GM12874 (cell line): ENCODE measurements around the gene SNX33.

Source experiments
- TF ChIP-seq, protein P1 (sequence below): IDR thresholded peaks from 2 replicates; pipeline ENCODE4 v1.5.1; 2011; ENCODE audit warnings: low read depth, mild to moderate bottlenecking, control low read depth, low read length, moderate library complexity; ENCODE audit not compliant: insufficient read depth

The SNX33 gene

DNA sequence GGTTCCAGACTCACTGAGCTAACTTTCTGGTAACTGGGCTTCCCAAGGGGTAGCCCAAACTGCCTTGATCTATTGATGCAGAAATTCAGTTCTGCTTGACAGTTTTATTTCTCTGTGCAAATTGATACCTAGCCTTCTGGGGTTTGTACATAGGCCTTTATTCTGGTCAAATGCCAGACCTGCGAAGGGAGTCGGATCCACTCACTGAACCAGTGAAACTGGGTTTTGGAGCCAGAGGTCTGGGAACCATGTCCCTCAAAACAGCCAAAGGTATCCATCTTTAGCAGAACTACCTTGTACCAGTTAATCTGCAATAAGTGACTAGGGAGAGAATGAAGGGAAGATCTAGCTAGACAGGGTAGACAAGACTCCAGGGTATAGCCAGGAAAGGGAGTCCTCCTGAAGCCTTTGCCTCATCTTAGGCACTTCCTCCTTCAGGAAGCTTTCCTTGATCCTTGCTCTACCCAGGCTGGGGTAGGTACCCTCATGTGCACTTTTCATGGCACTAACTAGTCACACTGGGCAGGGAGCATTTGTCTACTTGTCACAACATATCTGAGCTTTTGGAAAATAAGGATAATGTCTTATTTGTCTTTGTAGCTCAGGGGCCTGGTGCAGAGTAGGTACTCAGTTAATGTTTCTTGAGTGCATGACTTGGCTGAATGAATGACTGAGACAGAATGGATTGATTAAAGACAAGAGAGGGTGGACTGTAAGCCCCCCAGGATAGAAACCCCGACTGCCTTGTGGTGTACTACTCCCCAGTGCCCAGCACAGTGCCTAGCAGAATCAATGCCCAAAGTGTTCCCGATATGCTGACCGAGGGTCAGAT lies 1.4 kb upstream of the SNX33 start:
- TF ChIP-seq, protein P1, sequence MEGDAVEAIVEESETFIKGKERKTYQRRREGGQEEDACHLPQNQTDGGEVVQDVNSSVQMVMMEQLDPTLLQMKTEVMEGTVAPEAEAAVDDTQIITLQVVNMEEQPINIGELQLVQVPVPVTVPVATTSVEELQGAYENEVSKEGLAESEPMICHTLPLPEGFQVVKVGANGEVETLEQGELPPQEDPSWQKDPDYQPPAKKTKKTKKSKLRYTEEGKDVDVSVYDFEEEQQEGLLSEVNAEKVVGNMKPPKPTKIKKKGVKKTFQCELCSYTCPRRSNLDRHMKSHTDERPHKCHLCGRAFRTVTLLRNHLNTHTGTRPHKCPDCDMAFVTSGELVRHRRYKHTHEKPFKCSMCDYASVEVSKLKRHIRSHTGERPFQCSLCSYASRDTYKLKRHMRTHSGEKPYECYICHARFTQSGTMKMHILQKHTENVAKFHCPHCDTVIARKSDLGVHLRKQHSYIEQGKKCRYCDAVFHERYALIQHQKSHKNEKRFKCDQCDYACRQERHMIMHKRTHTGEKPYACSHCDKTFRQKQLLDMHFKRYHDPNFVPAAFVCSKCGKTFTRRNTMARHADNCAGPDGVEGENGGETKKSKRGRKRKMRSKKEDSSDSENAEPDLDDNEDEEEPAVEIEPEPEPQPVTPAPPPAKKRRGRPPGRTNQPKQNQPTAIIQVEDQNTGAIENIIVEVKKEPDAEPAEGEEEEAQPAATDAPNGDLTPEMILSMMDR, result no peak

DNA sequence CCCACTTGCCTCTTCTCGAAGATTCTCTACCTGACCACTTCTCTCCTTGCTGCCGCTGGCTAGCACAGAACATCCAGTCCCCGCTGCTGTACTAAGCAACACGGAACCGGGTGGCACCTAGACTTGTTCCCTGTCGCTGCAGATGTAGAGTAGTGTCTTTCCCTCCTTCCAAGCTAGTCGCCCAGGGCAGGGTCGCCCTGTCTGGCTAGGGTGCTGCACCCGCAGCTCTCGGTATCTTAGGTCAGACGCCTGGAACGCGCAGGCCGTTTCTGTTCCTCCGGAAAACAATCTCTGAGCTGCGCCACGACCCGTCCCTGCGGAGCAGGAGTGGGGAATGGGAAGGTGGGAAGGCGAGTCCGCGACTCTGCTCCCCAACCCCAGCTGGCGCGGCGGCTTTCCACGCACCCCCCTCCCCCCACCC lies 758 bp upstream of the SNX33 start:
- TF ChIP-seq, protein P1, result no peak

GRCh38 chr15:75648156-75649000 lies 666 bp downstream of the SNX33 start:
- TF ChIP-seq, protein P1, result no peak

GRCh38 chr15:75649045-75649761 lies 1.5 kb downstream of the SNX33 start:
- TF ChIP-seq, protein P1, result no peak

GRCh38 chr15:75649848-75650247 lies 2.1 kb downstream of the SNX33 start:
- TF ChIP-seq, protein P1, result no peak

DNA sequence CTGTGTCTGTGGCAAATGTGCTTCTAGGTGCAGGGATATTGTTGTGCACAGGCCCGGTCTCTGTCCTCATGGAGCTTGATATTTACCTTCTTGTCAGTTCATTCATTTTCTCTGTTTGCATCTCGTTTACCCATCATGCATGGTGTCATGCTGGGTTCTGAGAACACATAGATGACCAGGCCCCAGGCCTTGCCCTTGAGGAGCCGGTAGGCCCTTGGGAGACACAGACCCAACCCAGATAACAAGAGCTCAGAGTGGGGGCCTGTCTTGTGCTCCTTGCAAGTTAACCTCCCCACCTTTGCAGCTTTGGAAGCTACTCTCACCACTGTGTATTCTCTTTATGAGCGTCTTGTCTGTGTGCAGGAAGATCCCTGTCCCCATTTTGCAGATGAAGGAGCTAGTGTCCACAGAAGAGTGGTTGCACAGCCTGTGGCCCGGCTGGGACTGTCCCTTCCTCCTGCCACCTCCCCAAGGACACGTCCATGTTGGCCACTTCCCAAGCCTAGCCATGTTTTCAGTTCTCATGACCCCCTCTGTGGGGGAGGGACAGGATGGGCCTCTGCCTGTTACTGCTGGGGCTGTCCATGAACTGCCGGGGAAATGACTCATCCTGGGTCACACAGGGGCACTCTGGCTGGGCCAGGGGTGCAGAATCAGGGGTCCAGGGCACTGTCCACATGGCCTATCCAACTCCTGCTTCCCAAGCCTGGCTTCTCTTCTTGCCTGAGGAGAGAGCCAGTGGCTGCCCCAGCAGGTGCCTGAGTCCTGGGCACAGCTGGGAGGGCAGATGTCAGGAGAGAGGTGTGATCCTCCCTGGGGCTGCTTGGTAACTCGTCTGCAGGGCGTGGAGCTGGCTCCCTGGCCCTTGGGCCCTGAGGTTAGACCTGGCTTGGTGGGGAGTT lies 3.4 kb downstream of the SNX33 start:
- TF ChIP-seq, protein P1, result no peak
